ENCODE measurements around the gene APOA4. TPM values are rescaled to one million over a fixed set of nuclear protein-coding genes. Genes with fewer than 3 reads are reported as not detected.

The APOA4 gene
- total and polyA plus RNA-seq, 2 of the 13 experiments (the other 11 are each of a cell fraction or from before 2014, with no cell fraction given), result 3.8 to 7.2 TPM

GRCh38 chr11:116814502-116814901 lies 8.6 kb downstream of the APOA4 start:
- intact Hi-C loops (cut with micrococcal nuclease; ENCODE audit: unreplicated experiment), result no loop called here
- Histone ChIP-seq H3K79me2 (ENCODE audit: insufficient read depth, low read length) (no peaks in the 10 kb centered on the region), H3K27ac (ENCODE audit: extremely low read length, insufficient read depth, low read length) (peak overlapping the region; percentile 70), H4K20me1 (ENCODE audit: insufficient read depth, low read length) (no peaks in the 10 kb centered on the region), H3K4me1 (ENCODE audit: insufficient read depth, low read length) (peaks cover 77% of the 10 kb centered on the region), H3K9ac (ENCODE audit: insufficient read depth, low read depth, low read length) (no peak overlapping the region), H3K4me2 (ENCODE audit: low read depth, low read length) (no peak overlapping the region), H3K27me3 (ENCODE audit: control insufficient read depth in 1 of 2, insufficient read depth in 2 of 2, low read length in 2 of 2) (no peaks in the 10 kb centered on the region), H3K36me3 (replicated peaks in 1 of 2; ENCODE audit: control insufficient read depth in 1 of 2, insufficient read depth in 2 of 2, low read length in 2 of 2) (no peaks in the 10 kb centered on the region), H2AFZ (ENCODE audit: low read length) (no peak overlapping the region), H3K9me3 (ENCODE audit: low read length) (no peaks in the 10 kb centered on the region), H3K4me3 (replicated peaks in 1 of 3; ENCODE audit: insufficient read depth in 1 of 3, low read depth in 2 of 3, low read length in 3 of 3) (no peak overlapping the region)
- no peak for DNase-seq (ENCODE audit: low spot score)
- ATAC-seq, result no peak
- TF ChIP-seq MAZ (IDR thresholded peaks at IDR 0.05; ENCODE audit: borderline replicate concordance, low read depth, low read length) (no peak), MAZ (CRISPR knock-in tag; IDR thresholded peaks at IDR 0.05; ENCODE audit: low read depth) (no peak), ZEB1 (IDR thresholded peaks at IDR 0.05; ENCODE audit: insufficient replicate concordance, low read depth) (no peak), ZFAT (CRISPR knock-in tag; conservative IDR thresholded peaks at IDR 0.05) (no peak), ZNF234 (CRISPR knock-in tag; conservative IDR thresholded peaks at IDR 0.05) (no peak), MTA1 (CRISPR knock-in tag; IDR thresholded peaks at IDR 0.05; ENCODE audit: borderline replicate concordance) (no peak), ZNF672 (CRISPR knock-in tag; IDR thresholded peaks at IDR 0.05) (no peak), SIN3A (IDR thresholded peaks at IDR 0.05; ENCODE audit: borderline replicate concordance, low read depth, low read length) (no peak), ZNF724P (CRISPR knock-in tag; IDR thresholded peaks at IDR 0.05; ENCODE audit: borderline replicate concordance) (no peak)
- POLR2A ChIA-PET, result interaction anchor here (2.6 to 4.5 kb wide), 4 partner anchors 12 to 23 kb away, joined by 35 to 105 read pairs (median 45); partner anchors contain the start of genes APOA1, APOA4, APOA5 and APOC3
- FAIRE-seq, result no peak
- in situ Hi-C loops (cut with HindIII; ENCODE audit: extremely low pct_ligation_motif_present, low pct_unique_long_range_greater_than_20kb), result no loop called here
- WGBS (ENCODE audit: low lambda C conversion rate), result 84% methylated on average over 6 of the region's 6 CpGs
- no TSS peak for BruUV-seq (replicated peaks)
- CTCF ChIA-PET (ENCODE audit: low intra/inter-chr PET ratio, low total read pairs), result no interaction called here

Data from HepG2 (cell line).